CD4-positive, alpha-beta memory T cell (primary cell): ENCODE data around the gene MIOS. TPM values are rescaled to one million over a fixed set of nuclear protein-coding genes. Genes with fewer than 3 reads are reported as not detected.

Experiments
- CTCF ChIA-PET: fragments of 350-600 bp; sonication (Branson Sonifier 250); formaldehyde crosslinking; loops from one replicate; lab custom pipeline; 2021; ENCODE audit warnings: inconsistent platforms; ENCODE audit not compliant: partially characterized antibody; lab: Charles Lee
- POLR2A ChIA-PET: fragments of 350-600 bp; sonication (Branson Sonifier 250); formaldehyde crosslinking; loops from one replicate; lab custom pipeline; 2021; ENCODE audit not compliant: partially characterized antibody; lab: Charles Lee
- DNase-seq, 5 donors: peaks; one replicate each; pipeline versions ENCODE4 v3.0.0 to v3.0.0-alpha.2; 2020 to 2022; ENCODE audit warnings: mixed read lengths in 1 of 5
- H3K27ac ChIP-seq: one replicate; pipeline ENCODE4 v1.7.0; 2013; ENCODE audit warnings: low read depth, low read length
- H3K27me3 ChIP-seq: 2 replicates; pipeline ENCODE4 v1.7.0; 2013; ENCODE audit warnings: mild to moderate bottlenecking, low read length, moderate library complexity; ENCODE audit not compliant: insufficient read depth
- H3K36me3 ChIP-seq: 2 replicates; pipeline ENCODE4 v1.7.0; 2013; ENCODE audit warnings: mild to moderate bottlenecking, low read length, moderate library complexity; ENCODE audit not compliant: insufficient read depth
- H3K4me1 ChIP-seq: 2 replicates; pipeline ENCODE4 v1.7.0; 2013; ENCODE audit warnings: mild to moderate bottlenecking, low read length, moderate library complexity; ENCODE audit not compliant: insufficient read depth
- H3K4me3 ChIP-seq, 2 donors: one replicate each; pipeline ENCODE4 v1.7.0; 2013; ENCODE audit warnings: low read length in 2 of 2, mild to moderate bottlenecking in 1 of 2
- H3K9me3 ChIP-seq, 2 donors: one replicate each; pipeline ENCODE4 v1.7.0; 2013; ENCODE audit warnings: low read length in 2 of 2, control low read depth in 1 of 2; ENCODE audit not compliant: control insufficient read depth in 1 of 2
- H3K27ac Mint-ChIP-seq, 7 donors: one replicate each; pipeline ENCODE4 v1.8.0; 2020 to 2021; ENCODE audit warnings: mixed read lengths in 7 of 7, mild to moderate bottlenecking in 6 of 7, inconsistent platforms in 3 of 7, moderate library complexity in 3 of 7
- H3K27me3 Mint-ChIP-seq, 2 donors: one replicate each; pipeline ENCODE4 v1.8.0; 2020 to 2021; ENCODE audit warnings: mixed read lengths in 2 of 2
- H3K36me3 Mint-ChIP-seq, 2 donors: one replicate each; pipeline ENCODE4 v1.8.0; 2020 to 2021; ENCODE audit warnings: mixed read lengths in 2 of 2, inconsistent platforms in 1 of 2, mild to moderate bottlenecking in 1 of 2
- H3K4me1 Mint-ChIP-seq, 4 donors: one replicate each; pipeline ENCODE4 v1.8.0; 2020 to 2021; ENCODE audit warnings: mixed read lengths in 4 of 4, mild to moderate bottlenecking in 1 of 4
- H3K4me3 Mint-ChIP-seq, 8 donors: one replicate each; pipeline ENCODE4 v1.8.0; 2020 to 2021; ENCODE audit warnings: mixed read lengths in 8 of 8, mild to moderate bottlenecking in 7 of 8, moderate library complexity in 6 of 8, inconsistent platforms in 3 of 8
- H3K9me3 Mint-ChIP-seq, 8 donors: one replicate each; pipeline ENCODE4 v1.8.0; 2020 to 2021; ENCODE audit warnings: mixed read lengths in 8 of 8, mild to moderate bottlenecking in 5 of 8, inconsistent platforms in 3 of 8, moderate library complexity in 1 of 8
- intact Hi-C: fragments of 100-400 bp; cut with micrococcal nuclease; formaldehyde crosslinking; loops from one replicate; pipeline ENCODE4 v1.15.1; 2023
- polyA plus RNA-seq, 2 donors: library from polyadenylated mRNA; unstranded; fragments of 300-500 nt; fragmentation: Illumina TruSeq; gene quantifications; one replicate each; pipeline ENCODE4 v1.2.3, GENCODE V29; 2021
- total RNA-seq, 2 experiments: library from RNA; stranded (reverse); gene quantifications; one replicate each; pipeline ENCODE4 v1.2.3, GENCODE V29; 2021

Gene MIOS
- total and polyA plus RNA-seq, 4 experiments from 2014 or later = 15.5 to 25.1 (median 19.6) TPM

GRCh38 chr7:7607010-7607409, 40.3 kb downstream of the MIOS start:
- Histone ChIP-seq H3K27me3 (no peaks in the 10 kb centered on the region), H3K27ac (no peak overlapping the region), H3K9me3 (no peaks in the 10 kb centered on the region), H3K4me1 (no peaks in the 10 kb centered on the region), H3K36me3 (no peaks in the 10 kb centered on the region), H3K4me3 (no peak overlapping the region)
- ChIA-PET CTCF (no interaction called here), POLR2A (interaction anchor here (1.4 kb wide), 1 partner anchor 34 kb away, joined by 3 read pairs; the partner anchor contains the start of gene UMAD1)
- DNase-seq = no peak
- H3K27me3 Mint-ChIP-seq = no peaks in the 10 kb centered on the region
- intact Hi-C loops = no loop called here
- peaks cover 9 to 14% of the 10 kb centered on the region in 2 donors for H3K36me3 Mint-ChIP-seq
- H3K9me3 Mint-ChIP-seq = no peaks in the 10 kb centered on the region
- no peak overlapping the region for H3K27ac Mint-ChIP-seq
- no peak overlapping the region for H3K4me3 Mint-ChIP-seq
- H3K4me1 Mint-ChIP-seq = no peaks in the 10 kb centered on the region

GRCh38 chr7:7609330-7609729, 42.6 kb downstream of the MIOS start:
- no peaks in the 10 kb centered on the region for H3K4me1 Mint-ChIP-seq
- no peak for DNase-seq
- intact Hi-C loops = no loop called here
- Histone ChIP-seq H3K9me3 (no peaks in the 10 kb centered on the region), H3K4me1 (no peaks in the 10 kb centered on the region), H3K27ac (no peak overlapping the region), H3K4me3 (no peak overlapping the region), H3K36me3 (no peaks in the 10 kb centered on the region), H3K27me3 (no peaks in the 10 kb centered on the region)
- H3K27me3 Mint-ChIP-seq = no peaks in the 10 kb centered on the region
- H3K27ac Mint-ChIP-seq = no peak overlapping the region
- ChIA-PET CTCF (no interaction called here), POLR2A (interaction anchor here (1.1 kb wide), 1 partner anchor 31 kb away, joined by 3 read pairs; the partner anchor contains the start of gene UMAD1)
- peaks cover 9 to 14% of the 10 kb centered on the region in 2 donors for H3K36me3 Mint-ChIP-seq
- no peaks in the 10 kb centered on the region for H3K9me3 Mint-ChIP-seq
- H3K4me3 Mint-ChIP-seq = no peak overlapping the region

GRCh38 chr7:7612519-7612918, 45.8 kb downstream of the MIOS start:
- no peak for DNase-seq
- no peaks in the 10 kb centered on the region for H3K9me3 Mint-ChIP-seq
- no peak overlapping the region for H3K27ac Mint-ChIP-seq
- H3K4me3 ChIP-seq = no peak overlapping the region
- intact Hi-C loops = no loop called here
- no peaks in the 10 kb centered on the region for H3K27me3 ChIP-seq
- CTCF ChIA-PET = no interaction called here
- no peaks in the 10 kb centered on the region for H3K27me3 Mint-ChIP-seq
- no peak overlapping the region for H3K27ac ChIP-seq
- POLR2A ChIA-PET = no interaction called here
- peaks cover 7% of the 10 kb centered on the region in 2 donors for H3K36me3 Mint-ChIP-seq
- no peaks in the 10 kb centered on the region for H3K36me3 ChIP-seq
- H3K4me1 Mint-ChIP-seq = peaks cover 0 to 5% (median 1%) of the 10 kb centered on the region in 4 donors
- H3K4me1 ChIP-seq = no peaks in the 10 kb centered on the region
- no peaks in the 10 kb centered on the region for H3K9me3 ChIP-seq
- H3K4me3 Mint-ChIP-seq = no peak overlapping the region

GRCh38 chr7:7613210-7613609, 46.5 kb downstream of the MIOS start:
- Mint-ChIP-seq H3K4me3 (no peak overlapping the region), H3K36me3 (peaks cover 2 to 3% of the 10 kb centered on the region in 2 donors), H3K27ac (no peak overlapping the region), H3K4me1 (peaks cover 0 to 5% (median 2%) of the 10 kb centered on the region in 4 donors), H3K9me3 (no peaks in the 10 kb centered on the region), H3K27me3 (no peaks in the 10 kb centered on the region)
- no peak for DNase-seq
- no peaks in the 10 kb centered on the region for H3K36me3 ChIP-seq
- no peak overlapping the region for H3K4me3 ChIP-seq
- ChIA-PET CTCF (no interaction called here), POLR2A (no interaction called here)
- H3K4me1 ChIP-seq = no peaks in the 10 kb centered on the region
- H3K27ac ChIP-seq = no peak overlapping the region
- intact Hi-C loops = no loop called here
- no peaks in the 10 kb centered on the region for H3K9me3 ChIP-seq
- no peaks in the 10 kb centered on the region for H3K27me3 ChIP-seq

DNA sequence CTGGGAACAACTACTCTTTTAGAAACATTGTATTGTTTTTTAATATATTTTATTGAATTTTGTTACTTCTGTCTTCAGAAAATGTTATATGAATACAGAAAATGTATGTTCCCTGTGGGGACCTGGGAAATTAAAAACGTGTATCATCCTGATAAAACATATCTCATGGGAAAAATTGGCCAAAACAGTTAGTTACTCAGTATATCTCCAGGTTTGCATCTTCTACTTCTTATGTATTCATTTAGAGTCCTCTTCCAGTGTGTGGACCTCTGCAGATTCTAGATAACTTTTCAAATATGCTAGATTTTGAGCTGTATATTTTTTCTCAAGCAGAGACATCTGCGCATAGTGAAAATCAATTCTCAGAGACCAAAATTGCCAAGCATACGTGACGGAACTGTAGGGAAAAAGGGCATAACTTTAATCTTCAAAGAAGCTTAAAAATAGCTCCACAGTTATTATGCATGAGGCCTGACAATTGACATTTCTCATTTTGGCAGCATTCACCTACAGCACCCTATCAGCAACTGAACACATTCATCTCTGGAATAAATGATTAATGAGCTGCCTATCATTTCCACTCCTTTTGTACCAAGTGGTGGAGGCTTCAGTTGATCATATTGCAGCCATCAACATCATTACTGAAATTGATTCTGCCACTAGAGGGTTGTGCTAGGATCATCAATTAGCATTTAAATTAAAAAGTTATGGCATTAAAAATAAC, 47.5 kb downstream of the MIOS start:
- no peaks in the 10 kb centered on the region for H3K27me3 ChIP-seq
- Mint-ChIP-seq H3K4me1 (peaks cover 0 to 5% (median 2%) of the 10 kb centered on the region in 4 donors), H3K36me3 (peaks cover 2 to 3% of the 10 kb centered on the region in 2 donors), H3K4me3 (no peak overlapping the region), H3K27ac (peak overlapping the region in 1 of 7 donors; percentile 69), H3K27me3 (no peaks in the 10 kb centered on the region), H3K9me3 (peaks cover 0 to 2% (median 0%) of the 10 kb centered on the region in 8 donors)
- no peak overlapping the region for H3K4me3 ChIP-seq
- H3K9me3 ChIP-seq = no peaks in the 10 kb centered on the region
- no peak overlapping the region for H3K27ac ChIP-seq
- POLR2A ChIA-PET = no interaction called here
- no peaks in the 10 kb centered on the region for H3K36me3 ChIP-seq
- intact Hi-C loops = no loop called here
- CTCF ChIA-PET = no interaction called here
- no peak for DNase-seq
- H3K4me1 ChIP-seq = no peaks in the 10 kb centered on the region

GRCh38 chr7:7617550-7617949, 50.9 kb downstream of the MIOS start:
- no peaks in the 10 kb centered on the region for H3K27me3 Mint-ChIP-seq
- H3K36me3 Mint-ChIP-seq = no peaks in the 10 kb centered on the region
- no peaks in the 10 kb centered on the region for H3K27me3 ChIP-seq
- intact Hi-C loops = no loop called here
- H3K4me1 Mint-ChIP-seq = peaks cover 0 to 5% (median 2%) of the 10 kb centered on the region in 4 donors
- no peak for DNase-seq
- H3K36me3 ChIP-seq = no peaks in the 10 kb centered on the region
- ChIA-PET CTCF (no interaction called here), POLR2A (no interaction called here)
- no peak overlapping the region for H3K27ac Mint-ChIP-seq
- no peak overlapping the region for H3K4me3 ChIP-seq
- H3K9me3 ChIP-seq = no peaks in the 10 kb centered on the region
- no peaks in the 10 kb centered on the region for H3K4me1 ChIP-seq
- no peak overlapping the region for H3K4me3 Mint-ChIP-seq
- no peak overlapping the region for H3K27ac ChIP-seq
- H3K9me3 Mint-ChIP-seq = peaks cover 0 to 2% (median 0%) of the 10 kb centered on the region in 8 donors

GRCh38 chr7:7618410-7618809, 51.7 kb downstream of the MIOS start:
- intact Hi-C loops = no loop called here
- no peaks in the 10 kb centered on the region for H3K9me3 ChIP-seq
- ChIA-PET POLR2A (no interaction called here), CTCF (no interaction called here)
- DNase-seq = no peak
- no peaks in the 10 kb centered on the region for H3K36me3 Mint-ChIP-seq
- no peaks in the 10 kb centered on the region for H3K36me3 ChIP-seq
- no peaks in the 10 kb centered on the region for H3K27me3 ChIP-seq
- H3K4me3 Mint-ChIP-seq = no peak overlapping the region
- no peaks in the 10 kb centered on the region for H3K4me1 ChIP-seq
- no peak overlapping the region for H3K4me3 ChIP-seq
- H3K27ac ChIP-seq = no peak overlapping the region
- H3K9me3 Mint-ChIP-seq = peaks cover 0 to 2% (median 0%) of the 10 kb centered on the region in 8 donors
- no peak overlapping the region for H3K27ac Mint-ChIP-seq
- H3K4me1 Mint-ChIP-seq = peaks cover 0 to 5% (median 2%) of the 10 kb centered on the region in 4 donors
- H3K27me3 Mint-ChIP-seq = no peaks in the 10 kb centered on the region
